Stimulated activated CD4-positive, alpha-beta T cell treated with anti-CD3 and anti-CD28 coated beads, TNF-alpha, amount 100 ng/mL, for 1 hour (primary cell): ENCODE results near the gene XRCC5.
"Not testable (repeated sequence)": the region's sequence is repeated elsewhere in the genome, so short reads cannot be mapped to it uniquely, and the experiment has no call there.

Experiments
- DNase-seq, 3 donors: peaks; one replicate each; pipeline ENCODE4 v3.0.0-alpha.2; 2020; ENCODE audit warnings: low read depth in 3 of 3, low spot score in 1 of 3

The XRCC5 gene

GRCh38 chr2:216192931-216193330 lies 83.8 kb downstream of the XRCC5 start:
- DNase-seq, result no peak

- no peak for DNase-seq
These were observed 84.9 kb downstream of the XRCC5 start for GRCh38 chr2:216194013-216194412.

GRCh38 chr2:216194561-216194960 lies 85.4 kb downstream of the XRCC5 start:
- no peak for DNase-seq

GRCh38 chr2:216195565-216196029 lies 86.4 kb downstream of the XRCC5 start:
- DNase-seq, result no peak

- DNase-seq, result no peak
These were observed 92.7 kb downstream of the XRCC5 start for GRCh38 chr2:216201692-216202306.

- no peak for DNase-seq
These were observed 93.6 kb downstream of the XRCC5 start for GRCh38 chr2:216202626-216203250.

- no peak for DNase-seq
These were observed 96.3 kb downstream of the XRCC5 start for GRCh38 chr2:216205486-216205885.

- DNase-seq, result no peak
These were observed 97.0 kb downstream of the XRCC5 start for GRCh38 chr2:216206041-216206703.

- DNase-seq, result no peak
These were observed 97.7 kb downstream of the XRCC5 start for GRCh38 chr2:216206821-216207220.

GRCh38 chr2:216208661-216209060 lies 99.5 kb downstream of the XRCC5 start:
- not testable (repeated sequence) for DNase-seq

- DNase-seq, result no peak
These were observed 101.8 kb downstream of the XRCC5 start for GRCh38 chr2:216210701-216211540.

- DNase-seq, result no peak
These were observed 102.5 kb downstream of the XRCC5 start for GRCh38 chr2:216211614-216212145.

GRCh38 chr2:216214768-216215167 lies 105.6 kb downstream of the XRCC5 start:
- no peak for DNase-seq

- DNase-seq, result no peak
These were observed 106.7 kb downstream of the XRCC5 start for GRCh38 chr2:216215658-216216390.

GRCh38 chr2:216216951-216217903 lies 108.1 kb downstream of the XRCC5 start:
- DNase-seq, result no peak

- DNase-seq, result no peak
These were observed 108.7 kb downstream of the XRCC5 start for GRCh38 chr2:216217904-216218260.

GRCh38 chr2:216219861-216220260 lies 110.7 kb downstream of the XRCC5 start:
- DNase-seq, result no peak

- no peak for DNase-seq
These were observed 111.8 kb downstream of the XRCC5 start for GRCh38 chr2:216220976-216221375.

GRCh38 chr2:216221811-216222210 lies 112.7 kb downstream of the XRCC5 start:
- DNase-seq, result no peak
